Adipocyte (in vitro differentiated cells): ENCODE data around the gene NDUFS5.
"Not testable (repeated sequence)": the region's sequence is repeated elsewhere in the genome, so short reads cannot be mapped to it uniquely, and the experiment has no call there.

Experiments used
- DNase-seq: peaks from one replicate; pipeline ENCODE4 v3.0.0-alpha.2; 2015; ENCODE audit warnings: low read depth
- H3K27me3 ChIP-seq: replicated peaks from 2 replicates; pipeline ENCODE4 v1.7.0; 2013; ENCODE audit warnings: mild to moderate bottlenecking, low read length, moderate library complexity; ENCODE audit not compliant: control insufficient read depth, insufficient read depth
- H3K36me3 ChIP-seq: 2 replicates; pipeline ENCODE4 v1.7.0; 2013; ENCODE audit warnings: low read length, mild to moderate bottlenecking, moderate library complexity; ENCODE audit not compliant: control insufficient read depth, insufficient read depth, severe bottlenecking
- H3K4me1 ChIP-seq: 2 replicates; pipeline ENCODE4 v1.7.0; 2013; ENCODE audit warnings: mild to moderate bottlenecking, low read length, moderate library complexity; ENCODE audit not compliant: control insufficient read depth, insufficient read depth
- H3K4me3 ChIP-seq: 2 replicates; pipeline ENCODE4 v1.7.0; 2013; ENCODE audit warnings: mild to moderate bottlenecking, low read length, moderate library complexity
- H3K9ac ChIP-seq: 2 replicates; pipeline ENCODE4 v1.7.0; 2013; ENCODE audit warnings: mild to moderate bottlenecking, low read length, moderate library complexity
- H3K9me3 ChIP-seq: 2 replicates; pipeline ENCODE4 v1.7.0; 2013; ENCODE audit warnings: mild to moderate bottlenecking, low read length, moderate library complexity; ENCODE audit not compliant: control insufficient read depth

Gene NDUFS5

DNA sequence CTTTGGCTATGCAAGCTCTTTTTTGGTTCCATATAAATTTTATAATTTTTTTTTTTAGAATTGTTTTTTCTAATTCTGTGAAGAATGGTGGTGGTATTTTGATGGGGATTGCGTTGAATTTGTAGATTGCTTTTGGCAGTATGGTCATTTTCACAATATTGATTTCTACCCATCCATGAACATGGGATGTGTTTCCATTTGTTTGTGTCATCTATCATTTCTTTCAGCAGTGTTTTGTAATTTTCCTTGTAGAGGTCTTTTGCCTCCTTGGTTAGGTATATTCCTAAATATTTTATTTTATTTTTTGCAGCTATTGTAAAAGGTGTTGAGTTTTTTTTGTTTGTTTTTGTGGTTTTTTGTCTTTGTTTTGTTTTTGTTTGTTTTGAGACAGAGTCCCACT is 5.7 kb upstream of the NDUFS5 start:
- not testable (repeated sequence) for H3K36me3 ChIP-seq, H3K4me1 ChIP-seq, H3K4me3 ChIP-seq, DNase-seq, H3K9ac ChIP-seq, H3K27me3 ChIP-seq, H3K9me3 ChIP-seq

GRCh38 chr1:39021426-39021825 is 4.7 kb upstream of the NDUFS5 start:
- no peaks in the 10 kb centered on the region for H3K9me3 ChIP-seq
- peak; percentile 23 for DNase-seq
- no peak overlapping the region for H3K4me3 ChIP-seq
- no peak overlapping the region for H3K9ac ChIP-seq
- peaks cover 5% of the 10 kb centered on the region for H3K4me1 ChIP-seq
- no peaks in the 10 kb centered on the region for H3K36me3 ChIP-seq
- H3K27me3 ChIP-seq: no peaks in the 10 kb centered on the region

- Histone ChIP-seq H3K9me3 (no peaks in the 10 kb centered on the region), H3K4me1 (peaks cover 8% of the 10 kb centered on the region), H3K27me3 (no peaks in the 10 kb centered on the region), H3K4me3 (no peak overlapping the region), H3K36me3 (peaks cover under 1% of the 10 kb centered on the region), H3K9ac (no peak overlapping the region)
- no peak for DNase-seq
These were observed 3.0 kb upstream of the NDUFS5 start for GRCh38 chr1:39023140-39023539.

GRCh38 chr1:39026866-39027507 is 837 bp downstream of the NDUFS5 start:
- Histone ChIP-seq H3K4me3 (peak overlapping the region; percentile 97), H3K36me3 (peaks cover 36% of the 10 kb centered on the region), H3K9ac (peak overlapping the region; percentile 99), H3K9me3 (no peaks in the 10 kb centered on the region), H3K27me3 (no peaks in the 10 kb centered on the region), H3K4me1 (peaks cover 28% of the 10 kb centered on the region)
- no peak for DNase-seq

GRCh38 chr1:39034114-39034654 is 8.0 kb downstream of the NDUFS5 start:
- Histone ChIP-seq H3K9ac (no peak overlapping the region), H3K4me1 (peaks cover 10% of the 10 kb centered on the region), H3K36me3 (peaks cover 83% of the 10 kb centered on the region), H3K4me3 (no peak overlapping the region), H3K9me3 (no peaks in the 10 kb centered on the region), H3K27me3 (no peaks in the 10 kb centered on the region)
- no peak for DNase-seq

- no peaks in the 10 kb centered on the region for H3K27me3 ChIP-seq
- no peak for DNase-seq
- H3K9ac ChIP-seq: no peak overlapping the region
- H3K4me1 ChIP-seq: peaks cover under 1% of the 10 kb centered on the region
- peaks cover 73% of the 10 kb centered on the region for H3K36me3 ChIP-seq
- no peak overlapping the region for H3K4me3 ChIP-seq
- no peaks in the 10 kb centered on the region for H3K9me3 ChIP-seq
These were observed 10.5 kb downstream of the NDUFS5 start for GRCh38 chr1:39036678-39037077.

DNA sequence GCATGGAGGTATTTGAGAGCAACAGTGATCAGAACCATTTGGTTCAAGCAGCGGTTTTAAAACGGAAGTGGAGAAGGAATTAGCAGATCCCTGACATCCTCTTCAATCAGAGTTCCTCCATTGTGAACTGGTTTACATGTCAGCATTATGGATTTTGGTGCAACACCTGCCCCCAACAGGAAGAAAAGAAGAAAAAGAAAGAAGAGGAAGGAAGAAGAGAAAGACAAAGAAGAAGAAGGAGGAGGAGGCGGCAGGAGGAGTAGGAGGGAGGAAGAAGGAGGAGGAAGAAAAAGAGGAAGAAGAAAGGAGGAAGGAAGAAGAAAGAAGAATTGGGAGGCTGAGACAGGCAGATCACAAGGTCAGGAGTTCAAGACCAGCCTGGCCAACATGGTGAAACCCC is 17.4 kb downstream of the NDUFS5 start:
- Histone ChIP-seq H3K4me1 (peaks cover 16% of the 10 kb centered on the region), H3K9me3 (no peaks in the 10 kb centered on the region), H3K27me3 (no peaks in the 10 kb centered on the region), H3K9ac (no peak overlapping the region), H3K36me3 (peaks cover 33% of the 10 kb centered on the region), H3K4me3 (no peak overlapping the region)
- no peak for DNase-seq

DNA sequence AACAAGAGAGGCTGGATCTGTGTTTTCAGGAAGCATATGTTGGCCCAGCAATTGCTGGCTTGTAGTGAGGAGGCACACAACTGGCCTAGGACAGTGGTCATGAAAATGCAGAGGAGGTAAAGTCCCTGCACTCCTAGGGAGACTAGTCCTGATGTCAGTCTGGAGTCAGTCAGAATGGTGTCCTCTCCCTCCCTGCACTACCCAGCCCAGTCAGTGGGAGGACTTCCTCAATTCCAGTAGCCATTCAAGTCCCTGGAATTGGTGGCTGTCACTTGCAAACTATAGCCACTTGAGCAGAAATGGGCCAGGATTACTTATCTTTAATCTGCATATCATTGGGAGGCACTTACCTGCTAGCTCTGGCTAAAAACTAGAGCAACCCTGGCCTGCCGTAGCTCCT is 18.6 kb downstream of the NDUFS5 start:
- H3K9me3 ChIP-seq: no peaks in the 10 kb centered on the region
- H3K9ac ChIP-seq: no peak overlapping the region
- H3K27me3 ChIP-seq: no peaks in the 10 kb centered on the region
- peaks cover 28% of the 10 kb centered on the region for H3K4me1 ChIP-seq
- no peak overlapping the region for H3K4me3 ChIP-seq
- H3K36me3 ChIP-seq: peaks cover 29% of the 10 kb centered on the region
- DNase-seq: no peak

DNA sequence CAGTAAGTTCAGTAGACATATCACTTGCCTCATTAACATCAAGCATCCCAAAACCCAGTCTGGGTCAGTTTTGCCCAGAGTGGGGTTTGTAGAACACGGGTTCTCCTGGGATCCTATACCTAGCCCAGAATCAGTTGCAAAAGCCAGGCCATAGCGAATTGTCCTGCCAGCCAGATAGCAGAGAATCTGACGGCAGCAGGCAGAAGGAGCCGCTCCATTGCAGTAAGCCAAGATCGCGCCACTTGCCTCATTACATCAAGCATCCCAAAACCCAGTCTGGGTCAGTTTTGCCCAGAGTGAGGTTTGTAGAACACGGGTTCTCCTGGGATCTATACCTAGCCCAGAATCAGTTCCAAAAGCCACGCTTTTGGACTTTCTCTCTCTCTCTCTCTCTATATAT is 19.1 kb downstream of the NDUFS5 start:
- Histone ChIP-seq H3K9me3 (no peaks in the 10 kb centered on the region), H3K4me3 (no peak overlapping the region), H3K36me3 (peaks cover 30% of the 10 kb centered on the region), H3K27me3 (no peaks in the 10 kb centered on the region), H3K9ac (no peak overlapping the region), H3K4me1 (peaks cover 28% of the 10 kb centered on the region)
- DNase-seq: no peak

DNA sequence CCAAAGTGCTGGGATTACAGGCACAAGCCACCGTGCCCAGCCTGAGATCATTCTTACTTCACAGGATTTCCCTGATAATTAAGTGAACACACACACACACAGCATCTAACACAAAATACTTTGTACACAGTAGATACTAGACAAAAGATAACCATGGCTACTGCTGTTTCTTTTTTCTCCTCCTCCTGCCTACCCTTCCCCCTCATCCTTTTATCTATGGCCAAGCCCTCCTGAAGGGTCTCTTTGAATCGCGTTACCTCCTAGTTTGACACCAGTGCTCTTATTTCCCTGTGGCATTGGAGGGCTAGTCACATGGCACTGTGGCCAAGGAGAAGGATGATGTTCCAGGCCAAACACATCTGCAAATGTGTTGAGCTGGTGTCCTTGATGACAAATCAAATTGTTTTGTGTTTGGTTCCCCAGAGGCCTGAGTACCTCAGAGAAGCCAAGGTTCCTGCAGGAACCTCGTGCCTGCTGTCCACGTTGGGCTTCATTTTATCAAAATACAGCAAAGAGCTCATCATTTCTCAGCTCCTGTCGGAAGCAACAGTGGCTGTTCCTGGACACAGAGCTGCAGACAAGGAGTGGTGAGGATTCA is 20.6 kb downstream of the NDUFS5 start:
- H3K9ac ChIP-seq: peak overlapping the region; percentile 88
- DNase-seq: peak; percentile 5
- no peaks in the 10 kb centered on the region for H3K9me3 ChIP-seq
- peak overlapping the region; percentile 38 for H3K4me3 ChIP-seq
- H3K36me3 ChIP-seq: peaks cover 20% of the 10 kb centered on the region
- no peaks in the 10 kb centered on the region for H3K27me3 ChIP-seq
- peaks cover 28% of the 10 kb centered on the region for H3K4me1 ChIP-seq

GRCh38 chr1:39047374-39048229 is 21.5 kb downstream of the NDUFS5 start:
- H3K27me3 ChIP-seq: no peaks in the 10 kb centered on the region
- H3K36me3 ChIP-seq: peaks cover 12% of the 10 kb centered on the region
- no peaks in the 10 kb centered on the region for H3K9me3 ChIP-seq
- peak overlapping the region; percentile 38 for H3K4me3 ChIP-seq
- H3K4me1 ChIP-seq: peaks cover 28% of the 10 kb centered on the region
- peak overlapping the region; percentile 88 for H3K9ac ChIP-seq
- DNase-seq: peak; percentile 87
